ENCODE data around the gene CDH6. TPM values are rescaled to one million over a fixed set of nuclear protein-coding genes. Genes with fewer than 3 reads are reported as not detected.
"Not testable (repeated sequence)": the region's sequence is repeated elsewhere in the genome, so short reads cannot be mapped to it uniquely, and the experiment has no call there.

Gene CDH6
- total RNA-seq, 1 donor from 2014 or later: 9.4 TPM

- Histone ChIP-seq H3K4me3 (no peak overlapping the region), H3K27me3 (no peaks in the 10 kb centered on the region)
- ATAC-seq: no peak
Observed at GRCh38 chr5:31350395-31350794, 156.9 kb downstream of the CDH6 start.

DNA sequence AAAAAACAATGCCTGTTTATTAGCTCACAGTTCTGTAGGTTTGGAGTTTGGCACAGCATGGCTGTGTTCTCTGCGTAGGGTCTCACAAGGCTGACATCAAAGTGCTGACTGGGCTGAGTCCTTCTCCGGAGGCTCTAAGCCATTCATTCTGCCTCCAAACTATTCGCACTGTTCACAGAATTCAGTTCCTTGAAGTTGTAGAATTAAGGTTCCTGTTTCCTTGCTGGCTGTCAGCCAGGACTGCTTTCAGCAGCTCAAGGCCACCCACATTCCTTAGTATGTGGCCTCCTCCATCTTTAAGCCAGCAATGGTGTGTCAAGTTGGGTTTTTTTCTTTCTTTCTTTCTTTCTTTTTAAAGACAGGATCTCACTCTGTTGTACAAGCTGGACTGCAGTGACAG lies 161.9 kb downstream of the CDH6 start:
- Histone ChIP-seq H3K4me3 (no peak overlapping the region), H3K27me3 (no peaks in the 10 kb centered on the region), H3K4me1 (no peaks in the 10 kb centered on the region), H3K9me3 (no peaks in the 10 kb centered on the region), H3K27ac (no peak overlapping the region), H3K36me3 (no peaks in the 10 kb centered on the region)
- intact Hi-C loops (cut with DNase I): no loop called here
- ATAC-seq: no peak
- TF ChIP-seq, protein P1, sequence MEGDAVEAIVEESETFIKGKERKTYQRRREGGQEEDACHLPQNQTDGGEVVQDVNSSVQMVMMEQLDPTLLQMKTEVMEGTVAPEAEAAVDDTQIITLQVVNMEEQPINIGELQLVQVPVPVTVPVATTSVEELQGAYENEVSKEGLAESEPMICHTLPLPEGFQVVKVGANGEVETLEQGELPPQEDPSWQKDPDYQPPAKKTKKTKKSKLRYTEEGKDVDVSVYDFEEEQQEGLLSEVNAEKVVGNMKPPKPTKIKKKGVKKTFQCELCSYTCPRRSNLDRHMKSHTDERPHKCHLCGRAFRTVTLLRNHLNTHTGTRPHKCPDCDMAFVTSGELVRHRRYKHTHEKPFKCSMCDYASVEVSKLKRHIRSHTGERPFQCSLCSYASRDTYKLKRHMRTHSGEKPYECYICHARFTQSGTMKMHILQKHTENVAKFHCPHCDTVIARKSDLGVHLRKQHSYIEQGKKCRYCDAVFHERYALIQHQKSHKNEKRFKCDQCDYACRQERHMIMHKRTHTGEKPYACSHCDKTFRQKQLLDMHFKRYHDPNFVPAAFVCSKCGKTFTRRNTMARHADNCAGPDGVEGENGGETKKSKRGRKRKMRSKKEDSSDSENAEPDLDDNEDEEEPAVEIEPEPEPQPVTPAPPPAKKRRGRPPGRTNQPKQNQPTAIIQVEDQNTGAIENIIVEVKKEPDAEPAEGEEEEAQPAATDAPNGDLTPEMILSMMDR (IDR thresholded peaks at IDR 0.05): no peak
- DNase-seq: no peak

More at GRCh38 chr5:31350395-31350794, 156.9 kb downstream of the CDH6 start:
- H3K27ac ChIP-seq: no peak overlapping the region
- intact Hi-C loops (cut with DNase I): no loop called here
- H3K4me1 ChIP-seq: no peaks in the 10 kb centered on the region
- H3K9me3 ChIP-seq: no peaks in the 10 kb centered on the region
- no peaks in the 10 kb centered on the region for H3K36me3 ChIP-seq
- DNase-seq: no peak
- TF ChIP-seq, protein P1 (IDR thresholded peaks at IDR 0.05): no peak

GRCh38 chr5:31357038-31357437 lies 163.6 kb downstream of the CDH6 start:
- H3K27me3 ChIP-seq: no peaks in the 10 kb centered on the region
- no peaks in the 10 kb centered on the region for H3K36me3 ChIP-seq
- intact Hi-C loops (cut with DNase I): no loop called here
- no peak overlapping the region for H3K4me3 ChIP-seq
- DNase-seq: no peak
- TF ChIP-seq, protein P1 (IDR thresholded peaks at IDR 0.05): no peak
- H3K4me1 ChIP-seq: no peaks in the 10 kb centered on the region
- H3K27ac ChIP-seq: no peak overlapping the region
- H3K9me3 ChIP-seq: no peaks in the 10 kb centered on the region
- no peak for ATAC-seq

- Histone ChIP-seq H3K4me1 (no peaks in the 10 kb centered on the region), H3K27me3 (no peaks in the 10 kb centered on the region), H3K27ac (no peak overlapping the region), H3K36me3 (no peaks in the 10 kb centered on the region), H3K9me3 (no peaks in the 10 kb centered on the region), H3K4me3 (no peak overlapping the region)
- DNase-seq (no peak), ATAC-seq (no peak)
- TF ChIP-seq, protein P1 (IDR thresholded peaks at IDR 0.05): no peak
- intact Hi-C loops (cut with DNase I): no loop called here
Observed at GRCh38 chr5:31359839-31360238, 166.4 kb downstream of the CDH6 start.

GRCh38 chr5:31361234-31361633 lies 167.7 kb downstream of the CDH6 start:
- H3K36me3 ChIP-seq: no peaks in the 10 kb centered on the region
- no peak for ATAC-seq
- TF ChIP-seq, protein P1 (IDR thresholded peaks at IDR 0.05): no peak
- no peaks in the 10 kb centered on the region for H3K27me3 ChIP-seq
- DNase-seq: no peak
- H3K4me3 ChIP-seq: no peak overlapping the region
- intact Hi-C loops (cut with DNase I): no loop called here
- no peak overlapping the region for H3K27ac ChIP-seq
- no peaks in the 10 kb centered on the region for H3K4me1 ChIP-seq
- H3K9me3 ChIP-seq: no peaks in the 10 kb centered on the region

DNA sequence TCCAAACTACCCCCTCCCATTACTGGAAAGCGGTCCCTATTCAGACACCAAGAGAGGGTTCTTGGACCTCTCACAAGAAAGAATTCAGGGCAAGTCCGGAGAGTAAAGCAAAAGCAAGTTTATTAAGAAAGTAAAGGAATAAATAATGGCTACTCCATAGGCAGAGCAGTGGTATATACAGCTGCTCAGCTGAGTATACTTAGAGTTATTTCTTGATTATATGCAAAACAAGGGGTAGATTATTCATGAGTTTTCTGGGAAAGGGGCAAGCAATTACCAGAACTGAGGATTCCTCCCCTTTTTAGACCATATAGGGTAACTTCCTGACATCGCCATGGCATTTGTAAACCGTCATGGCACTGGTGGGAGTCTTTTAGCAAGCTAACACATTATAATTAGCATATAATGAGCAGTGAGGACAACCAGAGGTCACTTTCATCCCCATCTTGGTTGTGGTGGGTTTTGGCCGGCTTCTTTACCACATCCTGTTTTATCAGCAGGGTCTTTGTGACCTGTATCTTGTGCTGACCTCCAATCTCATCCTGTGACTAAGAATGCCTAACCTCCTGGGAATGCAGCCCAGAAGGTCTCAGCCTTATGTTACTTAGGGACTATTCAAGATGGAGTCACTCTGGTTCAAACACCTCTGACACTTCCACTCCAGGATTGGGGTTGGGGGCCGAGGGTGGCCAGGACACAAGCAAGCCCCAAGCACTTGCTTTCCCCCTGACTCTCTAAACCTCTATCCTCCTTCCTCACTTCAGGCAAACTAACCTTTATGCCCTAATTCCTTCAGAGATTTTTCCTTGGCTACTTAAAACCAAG lies 168.4 kb downstream of the CDH6 start:
- DNase-seq: not testable (repeated sequence)

More for the DNA sequence above, 168.4 kb downstream of the CDH6 start:
- intact Hi-C loops (cut with DNase I); H3K27ac ChIP-seq; H3K4me3 ChIP-seq; H3K27me3 ChIP-seq; H3K9me3 ChIP-seq; H3K36me3 ChIP-seq; ATAC-seq; H3K4me1 ChIP-seq: not testable (repeated sequence)

Data from upper lobe of right lung (tissue), 1 donor.